ENCODE data around the gene ERFL.

- TF ChIP-seq CTCF (conservative IDR thresholded peaks at IDR 0.05 in 1 of 2, IDR thresholded peaks at IDR 0.05 in 1 of 2; ENCODE audit: extremely low read depth in 1 of 2, insufficient read depth in 1 of 2, low read depth in 1 of 2, low read length in 2 of 2) (no peak), EZH2 (IDR thresholded peaks at IDR 0.05; ENCODE audit: borderline replicate concordance, low read length) (no peak)
These were observed 5.7 kb downstream of the ERFL start for GRCh38 chr19:41922585-41922984.

Measured in mammary epithelial cell (primary cell).